Raji (cell line): ENCODE results near the gene PIGR.

Experiments used
- POLR2A ChIP-seq: IDR thresholded peaks from 2 replicates; pipeline ENCODE4 v1.6.1; 2011; ENCODE audit warnings: low read depth, low read length, control low read depth; ENCODE audit not compliant: insufficient read depth

PIGR gene

GRCh38 chr1:206911064-206911663, 35.1 kb downstream of the PIGR start:
- no peak for TF ChIP-seq POLR2A

GRCh38 chr1:206909883-206910318, 36.4 kb downstream of the PIGR start:
- no peak for TF ChIP-seq POLR2A

- no peak for TF ChIP-seq POLR2A
Observed at GRCh38 chr1:206909161-206909882, 36.9 kb downstream of the PIGR start.

GRCh38 chr1:206908038-206908437, 38.2 kb downstream of the PIGR start:
- no peak for TF ChIP-seq POLR2A

- no peak for TF ChIP-seq POLR2A
Observed at GRCh38 chr1:206907304-206907991, 38.8 kb downstream of the PIGR start.

- TF ChIP-seq POLR2A, result no peak
Observed at GRCh38 chr1:206905295-206906164, 40.7 kb downstream of the PIGR start.

- TF ChIP-seq POLR2A, result no peak
Observed at GRCh38 chr1:206904423-206905142, 41.7 kb downstream of the PIGR start.

- no peak for TF ChIP-seq POLR2A
Observed at GRCh38 chr1:206903687-206904086, 42.6 kb downstream of the PIGR start.

- TF ChIP-seq POLR2A, result no peak
Observed at GRCh38 chr1:206902702-206903101, 43.6 kb downstream of the PIGR start.

- no peak for TF ChIP-seq POLR2A
Observed at GRCh38 chr1:206901944-206902343, 44.3 kb downstream of the PIGR start.

GRCh38 chr1:206900149-206900548, 46.1 kb downstream of the PIGR start:
- TF ChIP-seq POLR2A, result no peak

GRCh38 chr1:206899717-206900116, 46.5 kb downstream of the PIGR start:
- no peak for TF ChIP-seq POLR2A

GRCh38 chr1:206898915-206899431, 47.3 kb downstream of the PIGR start:
- TF ChIP-seq POLR2A, result no peak
